ENCODE results near the gene TRAF3. TPM values are rescaled to one million over a fixed set of nuclear protein-coding genes. Genes with fewer than 3 reads are reported as not detected.

The TRAF3 gene, protein sequence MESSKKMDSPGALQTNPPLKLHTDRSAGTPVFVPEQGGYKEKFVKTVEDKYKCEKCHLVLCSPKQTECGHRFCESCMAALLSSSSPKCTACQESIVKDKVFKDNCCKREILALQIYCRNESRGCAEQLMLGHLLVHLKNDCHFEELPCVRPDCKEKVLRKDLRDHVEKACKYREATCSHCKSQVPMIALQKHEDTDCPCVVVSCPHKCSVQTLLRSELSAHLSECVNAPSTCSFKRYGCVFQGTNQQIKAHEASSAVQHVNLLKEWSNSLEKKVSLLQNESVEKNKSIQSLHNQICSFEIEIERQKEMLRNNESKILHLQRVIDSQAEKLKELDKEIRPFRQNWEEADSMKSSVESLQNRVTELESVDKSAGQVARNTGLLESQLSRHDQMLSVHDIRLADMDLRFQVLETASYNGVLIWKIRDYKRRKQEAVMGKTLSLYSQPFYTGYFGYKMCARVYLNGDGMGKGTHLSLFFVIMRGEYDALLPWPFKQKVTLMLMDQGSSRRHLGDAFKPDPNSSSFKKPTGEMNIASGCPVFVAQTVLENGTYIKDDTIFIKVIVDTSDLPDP
- 10 to 100 TPM; 12.6 to 44.9 (median 28.1) TPM for total RNA-seq

DNA sequence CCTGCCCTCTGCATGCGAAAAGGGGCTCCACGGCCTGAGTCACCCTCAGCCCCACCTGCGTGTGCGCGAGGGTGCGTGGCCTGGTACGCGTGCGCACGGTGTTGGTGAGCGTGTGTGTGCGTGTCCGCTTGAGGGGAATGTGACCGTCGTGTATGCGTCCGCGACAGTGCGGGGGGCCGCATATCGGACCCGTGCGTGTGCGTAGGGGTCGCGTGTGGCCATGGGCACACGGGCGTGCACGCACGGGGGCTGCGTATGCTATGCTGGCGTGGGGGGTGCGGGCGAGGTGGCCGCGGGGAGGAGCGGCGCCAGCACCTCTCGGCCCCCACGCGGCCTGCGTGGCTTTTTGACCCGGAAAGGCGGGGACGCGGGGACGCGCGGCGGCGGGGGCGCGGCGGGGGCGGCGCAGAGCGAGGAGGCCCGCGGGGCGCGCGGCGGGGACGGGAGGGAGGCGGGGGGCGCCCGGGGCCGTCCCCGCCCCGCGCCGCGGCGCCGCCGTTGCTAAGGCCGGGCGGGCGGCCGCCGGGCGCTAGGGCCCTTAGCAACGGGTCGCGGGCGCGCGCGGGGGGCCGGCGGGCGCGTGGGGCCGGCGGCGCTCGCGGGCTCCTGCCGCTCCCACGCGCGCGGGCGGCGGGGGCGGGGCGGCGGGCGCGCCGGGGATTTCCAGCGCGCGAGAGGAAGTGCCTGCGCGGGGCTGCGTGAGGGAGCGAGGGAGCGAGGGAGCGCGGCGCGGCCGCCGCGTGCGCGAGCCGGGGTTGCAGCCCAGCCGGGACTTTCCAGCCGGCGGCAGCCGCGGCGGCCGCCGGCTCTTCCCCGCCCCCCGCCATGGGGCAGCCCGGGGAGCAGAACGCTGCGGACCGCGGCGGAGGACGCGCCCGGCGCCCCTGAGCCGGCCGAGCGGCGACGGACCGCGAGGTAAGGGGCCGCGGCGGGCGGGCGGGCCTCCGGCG lies at the start of gene TRAF3:
Gene TRAF3, plus strand, starts transcription at position 689 of the 950 bp plus-strand sequence. CDS start 92,753 bp downstream, outside the sequence.
- DNase-seq (ENCODE audit: low spot score) (no peak), ATAC-seq (ENCODE audit: low FRiP score) (peak; percentile 78)
- TF ChIP-seq, protein P1, sequence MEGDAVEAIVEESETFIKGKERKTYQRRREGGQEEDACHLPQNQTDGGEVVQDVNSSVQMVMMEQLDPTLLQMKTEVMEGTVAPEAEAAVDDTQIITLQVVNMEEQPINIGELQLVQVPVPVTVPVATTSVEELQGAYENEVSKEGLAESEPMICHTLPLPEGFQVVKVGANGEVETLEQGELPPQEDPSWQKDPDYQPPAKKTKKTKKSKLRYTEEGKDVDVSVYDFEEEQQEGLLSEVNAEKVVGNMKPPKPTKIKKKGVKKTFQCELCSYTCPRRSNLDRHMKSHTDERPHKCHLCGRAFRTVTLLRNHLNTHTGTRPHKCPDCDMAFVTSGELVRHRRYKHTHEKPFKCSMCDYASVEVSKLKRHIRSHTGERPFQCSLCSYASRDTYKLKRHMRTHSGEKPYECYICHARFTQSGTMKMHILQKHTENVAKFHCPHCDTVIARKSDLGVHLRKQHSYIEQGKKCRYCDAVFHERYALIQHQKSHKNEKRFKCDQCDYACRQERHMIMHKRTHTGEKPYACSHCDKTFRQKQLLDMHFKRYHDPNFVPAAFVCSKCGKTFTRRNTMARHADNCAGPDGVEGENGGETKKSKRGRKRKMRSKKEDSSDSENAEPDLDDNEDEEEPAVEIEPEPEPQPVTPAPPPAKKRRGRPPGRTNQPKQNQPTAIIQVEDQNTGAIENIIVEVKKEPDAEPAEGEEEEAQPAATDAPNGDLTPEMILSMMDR (IDR thresholded peaks at IDR 0.05), result no peak

DNA sequence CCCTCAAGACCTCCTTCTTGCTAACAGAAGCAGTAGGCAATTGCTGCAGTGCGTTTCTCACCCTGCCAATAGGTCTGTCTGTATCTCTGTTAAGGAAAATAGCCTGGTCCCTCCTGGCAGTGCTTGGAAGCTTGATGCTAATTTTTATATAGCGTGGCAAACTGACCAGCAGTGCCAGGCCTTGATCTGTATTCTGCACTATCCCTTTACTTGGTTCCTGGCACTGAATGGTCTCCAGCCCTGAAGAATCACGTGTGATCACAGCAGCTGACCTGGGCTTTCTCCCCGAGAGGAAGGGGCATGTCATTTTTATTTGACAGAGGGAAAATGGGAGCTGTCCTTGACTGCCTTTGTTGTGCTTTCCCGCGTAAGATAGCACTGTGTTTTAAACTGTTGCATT lies 48.7 kb upstream of the TRAF3 start:
- DNase-seq (ENCODE audit: low spot score) (no peak), ATAC-seq (ENCODE audit: low FRiP score) (no peak)
- TF ChIP-seq, protein P1 (IDR thresholded peaks at IDR 0.05), result no peak

DNA sequence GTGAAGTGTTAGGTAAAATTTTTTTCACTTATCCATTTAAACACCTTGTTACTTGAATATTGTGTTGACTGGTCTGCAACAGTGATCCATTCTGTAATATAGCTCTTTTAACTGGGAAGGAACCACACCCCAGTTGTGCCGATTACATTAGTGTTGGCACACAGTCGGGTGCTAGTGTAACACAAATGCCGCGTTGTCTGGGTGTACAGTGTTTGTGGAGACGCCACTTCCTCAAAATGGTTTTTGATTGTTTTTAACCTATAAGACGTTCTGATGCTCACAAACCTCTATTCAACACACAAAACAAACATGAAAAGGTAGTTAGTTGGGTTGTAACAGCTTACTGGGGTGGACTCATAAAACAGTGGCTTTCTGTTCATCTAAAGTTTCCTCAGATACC lies 48.0 kb upstream of the TRAF3 start:
- TF ChIP-seq, protein P1 (IDR thresholded peaks at IDR 0.05), result no peak
- DNase-seq (ENCODE audit: low spot score) (no peak), ATAC-seq (ENCODE audit: low FRiP score) (no peak)

GRCh38 chr14:102729825-102730224 lies 47.4 kb upstream of the TRAF3 start:
- DNase-seq (ENCODE audit: low spot score), result no peak
- ATAC-seq (ENCODE audit: low FRiP score), result no peak
- TF ChIP-seq, protein P1 (IDR thresholded peaks at IDR 0.05), result no peak

GRCh38 chr14:102731101-102731870 lies 46.0 kb upstream of the TRAF3 start:
- TF ChIP-seq, protein P1 (IDR thresholded peaks at IDR 0.05), result no peak
- ATAC-seq (ENCODE audit: low FRiP score) (no peak), DNase-seq (ENCODE audit: low spot score) (no peak)
